IPS DF 6.9 (cell line): ENCODE results near the gene SH2D1B.

Source experiments
- DNase-seq: peaks from one replicate; pipeline ENCODE4 v3.0.0-alpha.2; 2013; ENCODE audit warnings: low read depth, low spot score
- H3K27ac ChIP-seq: one replicate; pipeline ENCODE4 v1.5.1; 2013; ENCODE audit warnings: low read length, control low read depth
- H3K27me3 ChIP-seq: 2 replicates; pipeline ENCODE4 v1.6.1; 2013; ENCODE audit warnings: mild to moderate bottlenecking, low read length; ENCODE audit not compliant: control insufficient read depth, insufficient read depth
- H3K36me3 ChIP-seq: 2 replicates; pipeline ENCODE4 v1.6.1; 2013; ENCODE audit warnings: low read length; ENCODE audit not compliant: control insufficient read depth, insufficient read depth
- H3K4me1 ChIP-seq: 2 replicates; pipeline ENCODE4 v1.6.1; 2013; ENCODE audit warnings: low read length; ENCODE audit not compliant: control insufficient read depth, insufficient read depth
- H3K4me3 ChIP-seq: 2 replicates; pipeline ENCODE4 v1.5.1; 2013; ENCODE audit warnings: mild to moderate bottlenecking, low read length
- H3K9me3 ChIP-seq: 2 replicates; pipeline ENCODE4 v1.6.1; 2013; ENCODE audit warnings: low read length, inconsistent platforms; ENCODE audit not compliant: control insufficient read depth, insufficient read depth
- WGBS: extraction: QIAGEN DNeasy Blood & Tissue Kit; methylation state at CpG from one replicate; pipeline ENCODE4 v1.1.7; 2013; ENCODE audit warnings: mixed read lengths, missing lambda C conversion rate; ENCODE audit not compliant: insufficient read length, insufficient coverage; 5-methylcytosine and 5-hydroxymethylcytosine counted together

The SH2D1B gene

DNA sequence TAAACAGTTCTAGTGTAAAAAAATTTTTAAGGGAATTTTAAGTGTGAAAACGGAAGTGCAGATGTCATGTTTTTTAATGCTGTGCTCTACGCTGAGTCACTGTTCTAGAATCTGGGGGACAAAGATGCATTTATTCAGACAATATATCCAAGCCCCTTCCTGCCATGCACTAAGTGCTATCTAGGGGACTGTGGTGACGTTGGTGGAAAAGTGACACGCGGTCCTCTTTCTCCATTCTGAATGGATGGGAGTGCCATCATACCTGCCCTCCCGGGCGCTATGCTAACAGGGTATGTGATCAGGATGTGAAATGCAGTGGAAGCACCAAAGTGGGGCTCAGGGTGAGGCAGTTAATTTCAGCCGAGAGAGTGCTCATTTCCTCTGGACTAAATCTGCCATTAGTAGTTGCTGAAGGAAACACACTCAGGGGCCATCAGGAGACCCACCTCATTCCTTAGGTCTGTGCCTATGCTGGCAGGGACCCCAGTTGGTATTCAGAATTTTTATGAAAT lies 23.8 kb downstream of the SH2D1B start:
- DNase-seq, result no peak
- Histone ChIP-seq H3K4me3 (no peak overlapping the region), H3K27me3 (no peaks in the 10 kb centered on the region), H3K4me1 (no peaks in the 10 kb centered on the region), H3K27ac (no peak overlapping the region), H3K9me3 (no peaks in the 10 kb centered on the region), H3K36me3 (0 out of 2 replicates have a peak, but pooled peaks cover 5% of the 10 kb centered on the region)
- WGBS, result 100% methylated on average over 1 of the region's 8 CpGs

DNA sequence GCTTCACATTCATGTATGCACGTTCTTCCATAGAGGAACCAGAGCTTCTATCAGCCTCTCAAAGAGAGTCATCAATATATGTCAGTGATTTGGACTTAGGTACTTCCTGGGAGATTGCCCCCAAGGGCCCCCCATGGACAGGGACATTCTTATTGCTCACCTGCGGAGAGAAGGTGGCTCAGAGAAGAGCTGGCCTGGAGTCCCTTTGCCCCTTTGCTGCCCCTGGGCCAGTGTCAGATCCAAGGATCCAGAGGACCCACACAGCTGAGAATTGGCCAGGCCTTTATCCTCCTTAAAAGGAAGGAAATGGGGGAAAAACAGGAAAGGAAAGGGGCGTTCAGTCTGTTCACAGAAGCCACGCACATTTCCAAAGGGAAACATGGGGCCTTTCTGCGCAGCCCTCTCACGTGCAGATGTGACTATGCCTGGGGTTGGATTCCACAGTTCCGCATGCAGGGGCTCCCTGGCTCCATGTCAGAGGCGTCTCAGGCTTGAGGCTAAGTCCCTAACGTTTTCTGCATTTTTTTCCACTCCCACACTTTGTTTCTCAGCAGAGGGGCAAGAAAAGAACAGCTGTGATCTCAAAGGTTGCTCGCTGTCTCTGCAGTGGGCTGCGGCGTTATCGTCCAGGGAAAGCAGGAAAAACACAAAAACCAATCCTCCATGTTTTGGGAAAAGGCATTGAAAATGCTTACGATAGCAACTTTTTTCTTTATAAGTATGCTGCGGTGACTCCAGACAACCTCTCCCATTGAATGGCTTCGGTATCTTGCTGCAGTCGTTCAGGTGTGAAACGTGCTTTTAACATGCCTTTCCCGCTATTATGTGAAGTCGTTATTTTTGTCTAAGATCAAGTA lies 24.5 kb downstream of the SH2D1B start:
- H3K27me3 ChIP-seq, result no peaks in the 10 kb centered on the region
- 0 out of 2 replicates have a peak, but pooled peaks cover 5% of the 10 kb centered on the region for H3K36me3 ChIP-seq
- no peak overlapping the region for H3K27ac ChIP-seq
- DNase-seq, result no peak
- H3K4me1 ChIP-seq, result no peaks in the 10 kb centered on the region
- H3K4me3 ChIP-seq, result no peak overlapping the region
- no peaks in the 10 kb centered on the region for H3K9me3 ChIP-seq
- 100% methylated on average over 1 of the region's 20 CpGs for WGBS

DNA sequence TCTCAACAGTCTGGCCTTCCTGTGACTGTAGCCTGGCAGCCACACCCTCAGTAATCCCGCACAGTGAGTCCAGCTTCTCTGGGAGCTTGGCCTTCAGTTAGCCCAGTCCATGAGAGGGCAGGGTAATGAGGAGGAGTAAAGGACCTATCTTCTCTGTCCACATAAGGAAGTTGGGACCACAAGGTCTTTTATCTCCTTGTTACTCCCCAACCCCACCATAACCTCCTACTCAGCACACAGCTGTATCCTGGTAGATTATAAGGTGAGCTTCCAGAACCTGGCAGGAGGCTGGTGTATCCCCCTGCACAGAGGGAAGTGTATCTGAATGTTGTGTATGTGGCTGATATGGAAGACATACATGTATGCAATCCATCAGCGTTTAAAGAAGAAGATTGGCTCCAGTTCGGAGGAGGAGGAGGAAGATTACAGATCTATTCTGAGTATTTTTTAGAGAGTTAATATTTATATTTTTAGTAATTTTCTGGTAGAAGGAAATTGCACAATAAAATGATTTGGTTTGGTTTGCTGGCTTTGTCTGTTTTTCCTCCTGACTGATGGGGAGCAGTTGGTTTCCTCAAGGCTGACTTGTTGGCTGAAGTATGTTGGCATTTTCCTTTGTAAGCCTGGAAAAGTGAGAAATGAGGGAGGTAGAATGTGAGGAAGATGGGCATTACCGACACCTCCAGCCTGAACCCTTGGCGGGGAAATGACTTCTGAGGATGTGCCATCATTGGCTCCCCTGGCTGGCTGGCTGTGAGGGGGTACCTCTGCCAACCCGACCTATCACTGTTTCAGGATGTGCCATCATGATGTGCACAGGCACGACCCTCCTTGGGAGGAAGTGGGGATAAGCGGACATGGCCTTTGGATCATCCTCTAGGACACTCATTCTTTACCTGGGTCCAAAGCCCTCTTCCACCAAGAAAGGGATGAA lies 25.4 kb downstream of the SH2D1B start:
- Histone ChIP-seq H3K4me3 (no peak overlapping the region), H3K4me1 (no peaks in the 10 kb centered on the region), H3K27ac (no peak overlapping the region), H3K27me3 (no peaks in the 10 kb centered on the region), H3K36me3 (0 out of 2 replicates have a peak, but pooled peaks cover 5% of the 10 kb centered on the region), H3K9me3 (no peaks in the 10 kb centered on the region)
- DNase-seq, result no peak
- WGBS, result no CpG with 5 or more reads among the region's 8 CpGs

DNA sequence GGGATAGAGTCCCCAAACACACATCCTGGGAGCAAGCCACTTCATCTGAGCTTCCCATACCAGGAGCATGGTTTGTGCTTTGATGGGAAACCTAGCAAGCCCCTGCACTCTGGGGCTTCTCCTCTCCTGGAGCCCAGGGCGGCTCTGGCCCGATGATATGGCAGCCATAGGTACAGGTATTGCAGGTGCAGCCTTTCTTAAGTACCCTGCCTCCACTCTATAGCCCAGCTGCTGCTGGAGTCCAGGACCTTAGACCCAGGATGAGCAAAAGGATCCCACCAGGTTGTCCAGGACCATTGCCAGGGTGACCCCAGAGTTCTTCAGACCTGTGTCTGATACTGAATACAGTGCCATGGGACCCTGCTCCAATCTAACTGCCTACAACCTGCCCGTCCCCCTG lies 26.2 kb downstream of the SH2D1B start:
- Histone ChIP-seq H3K4me3 (no peak overlapping the region), H3K36me3 (0 out of 2 replicates have a peak, but pooled peaks cover 5% of the 10 kb centered on the region), H3K4me1 (no peaks in the 10 kb centered on the region), H3K27me3 (no peaks in the 10 kb centered on the region), H3K9me3 (no peaks in the 10 kb centered on the region), H3K27ac (no peak overlapping the region)
- WGBS, result no CpG with 5 or more reads among the region's 3 CpGs
- no peak for DNase-seq

DNA sequence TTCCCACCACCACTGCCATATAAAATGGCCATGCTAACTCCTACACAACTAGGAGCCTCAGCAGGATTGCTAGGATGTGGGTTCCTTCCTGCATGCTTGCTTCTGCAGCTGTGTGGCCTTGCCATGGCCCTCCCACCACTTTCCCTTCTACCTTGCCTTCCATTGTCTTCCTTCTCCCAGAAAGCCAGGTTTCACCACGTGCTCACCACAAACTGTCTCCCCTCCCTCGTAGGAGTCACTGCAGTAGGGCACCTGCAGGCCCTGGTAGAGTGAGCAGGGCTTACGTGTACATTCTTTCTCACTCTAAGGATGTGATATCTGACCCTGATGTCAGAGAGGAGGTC lies 26.7 kb downstream of the SH2D1B start:
- Histone ChIP-seq H3K27me3 (no peaks in the 10 kb centered on the region), H3K27ac (no peak overlapping the region), H3K9me3 (no peaks in the 10 kb centered on the region), H3K36me3 (0 out of 2 replicates have a peak, but pooled peaks cover 5% of the 10 kb centered on the region), H3K4me3 (no peak overlapping the region), H3K4me1 (no peaks in the 10 kb centered on the region)
- no peak for DNase-seq
- no CpG with 5 or more reads among the region's 3 CpGs for WGBS

DNA sequence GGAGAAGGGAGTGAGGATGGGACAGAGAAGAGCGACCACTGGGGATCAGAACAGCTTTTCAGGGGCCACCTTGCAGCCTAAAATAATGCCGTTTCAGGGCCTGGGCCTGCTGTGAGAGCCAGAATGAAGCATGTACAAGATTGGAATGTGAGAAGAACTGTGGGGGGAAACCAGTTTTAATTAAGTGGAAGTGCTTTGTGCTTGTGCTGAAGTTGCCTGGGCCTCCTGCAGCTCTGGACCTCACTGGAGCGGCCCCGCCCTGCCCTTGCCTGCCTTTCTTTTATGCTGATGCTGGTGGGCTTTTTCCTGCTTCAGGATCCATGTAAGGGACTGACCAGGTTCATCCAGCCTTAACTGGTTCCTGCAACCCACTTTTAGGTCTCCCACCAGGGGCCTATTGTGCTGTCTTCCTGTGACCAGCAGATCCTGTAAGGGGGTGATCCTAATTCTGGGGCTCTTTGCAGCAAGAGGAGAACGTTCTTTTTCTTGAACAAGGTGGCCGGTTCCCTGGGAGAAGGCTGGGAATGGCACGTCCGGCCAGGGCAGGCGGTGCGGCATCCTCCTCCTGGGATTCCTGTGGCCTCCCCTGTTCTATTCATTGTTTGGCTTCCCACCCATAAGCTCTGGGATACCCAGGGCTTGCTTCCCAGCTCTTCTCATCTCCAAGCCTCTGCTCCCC lies 27.2 kb downstream of the SH2D1B start:
- Histone ChIP-seq H3K27me3 (no peaks in the 10 kb centered on the region), H3K27ac (no peak overlapping the region), H3K4me3 (no peak overlapping the region), H3K36me3 (0 out of 2 replicates have a peak, but pooled peaks cover 5% of the 10 kb centered on the region), H3K9me3 (no peaks in the 10 kb centered on the region), H3K4me1 (no peaks in the 10 kb centered on the region)
- no CpG with 5 or more reads among the region's 10 CpGs for WGBS
- DNase-seq, result no peak

DNA sequence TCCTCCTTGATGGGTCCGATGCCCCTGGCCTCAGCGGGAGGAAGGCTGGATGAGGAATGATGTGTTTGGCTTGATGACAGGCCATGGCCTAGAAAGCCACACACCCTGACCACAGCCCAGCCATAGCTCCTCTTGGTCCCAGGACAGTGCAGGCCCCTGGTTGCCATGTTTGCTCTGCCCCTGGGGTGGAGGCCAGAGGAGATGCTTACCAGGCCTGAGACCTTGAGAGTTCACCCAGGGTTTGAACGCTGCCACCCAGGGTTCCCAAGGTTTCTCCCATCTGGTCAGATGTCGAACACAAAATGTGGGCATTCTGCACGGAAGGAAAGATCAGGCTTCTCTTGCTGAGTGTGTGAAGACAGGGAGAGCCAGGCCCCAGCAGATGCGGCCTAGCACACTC lies 27.8 kb downstream of the SH2D1B start:
- Histone ChIP-seq H3K4me1 (no peaks in the 10 kb centered on the region), H3K4me3 (no peak overlapping the region), H3K27me3 (no peaks in the 10 kb centered on the region), H3K9me3 (no peaks in the 10 kb centered on the region), H3K36me3 (0 out of 2 replicates have a peak, but pooled peaks cover 5% of the 10 kb centered on the region), H3K27ac (no peak overlapping the region)
- DNase-seq, result no peak
- no CpG with 5 or more reads among the region's 6 CpGs for WGBS

DNA sequence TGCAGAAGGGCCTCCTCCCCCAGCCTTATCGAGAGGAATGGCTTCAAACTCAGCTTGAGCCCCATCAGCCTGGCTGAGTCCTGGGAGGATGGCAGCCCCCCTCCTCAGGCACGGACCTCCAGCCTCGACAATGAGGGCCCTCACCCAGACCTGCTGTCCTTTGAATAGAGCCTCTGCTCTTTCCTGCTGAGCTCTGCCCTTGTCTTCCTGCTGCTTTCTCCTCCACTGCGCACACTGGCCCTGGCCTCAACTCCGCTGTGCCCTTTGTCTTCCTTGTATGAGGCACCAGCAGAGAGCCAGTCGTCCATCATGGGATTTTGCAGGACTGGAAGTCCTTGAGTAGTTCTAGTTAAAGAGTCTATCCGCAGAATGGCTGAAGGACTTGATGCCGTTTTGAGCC lies 28.4 kb downstream of the SH2D1B start:
- H3K27ac ChIP-seq, result no peak overlapping the region

DNA sequence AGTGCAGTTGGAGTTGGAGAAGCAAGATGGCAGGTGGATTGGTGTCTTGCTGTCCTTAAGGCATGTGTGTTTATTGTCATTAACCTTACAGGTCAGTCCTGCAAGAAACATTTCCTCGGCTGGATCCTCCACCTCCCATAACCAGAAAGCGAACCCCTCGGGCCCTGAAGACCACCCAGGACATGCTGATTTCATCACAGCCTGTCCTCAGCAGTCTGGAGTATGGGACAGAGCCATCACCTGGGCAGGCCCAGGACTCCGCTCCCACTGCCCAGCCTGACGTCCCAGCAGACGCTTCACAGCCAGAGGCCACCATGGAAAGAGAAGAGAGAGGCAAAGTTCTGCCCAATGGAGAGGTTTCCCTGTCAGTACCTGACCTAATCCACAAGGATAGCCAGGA lies 28.8 kb downstream of the SH2D1B start:
- Histone ChIP-seq H3K9me3 (no peaks in the 10 kb centered on the region), H3K4me1 (no peaks in the 10 kb centered on the region), H3K4me3 (no peak overlapping the region), H3K27ac (no peak overlapping the region), H3K36me3 (0 out of 2 replicates have a peak, but pooled peaks cover 5% of the 10 kb centered on the region), H3K27me3 (no peaks in the 10 kb centered on the region)
- no peak for DNase-seq
- no CpG with 5 or more reads among the region's 6 CpGs for WGBS

More for the DNA sequence above, 28.4 kb downstream of the SH2D1B start:
- H3K9me3 ChIP-seq, result no peaks in the 10 kb centered on the region
- H3K4me3 ChIP-seq, result no peak overlapping the region
- H3K27me3 ChIP-seq, result no peaks in the 10 kb centered on the region
- DNase-seq, result no peak
- WGBS, result no CpG with 5 or more reads among the region's 8 CpGs
- H3K36me3 ChIP-seq, result 0 out of 2 replicates have a peak, but pooled peaks cover 5% of the 10 kb centered on the region
- H3K4me1 ChIP-seq, result no peaks in the 10 kb centered on the region
